Sigmoid colon (tissue), 7 donors: ENCODE measurements around the gene PRDM11. TPM values are rescaled to one million over a fixed set of nuclear protein-coding genes. Genes with fewer than 3 reads are reported as not detected.

Source experiments
- DNase-seq: peaks from one replicate; pipeline ENCODE4 v3.0.0-alpha.2; 2019
- H3K27ac ChIP-seq, 4 donors: fragments of 200-600 bp; sonication (generic); one replicate each; pipeline ENCODE4 v1.5.1; 2016 to 2019; ENCODE audit warnings: mild to moderate bottlenecking in 1 of 4
- H3K27me3 ChIP-seq, 3 donors: fragments of 200-600 bp; sonication (generic); one replicate each; pipeline ENCODE4 v1.5.1; 2019; ENCODE audit warnings: mild to moderate bottlenecking in 1 of 3
- H3K36me3 ChIP-seq, 4 donors: fragments of 200-600 bp; sonication (generic); one replicate each; pipeline ENCODE4 v1.5.1; 2016 to 2019
- H3K4me1 ChIP-seq, 4 donors: fragments of 200-600 bp; sonication (generic); one replicate each; pipeline ENCODE4 v1.5.1; 2017 to 2019
- H3K4me3 ChIP-seq, 4 donors: fragments of 200-600 bp; sonication (generic); one replicate each; pipeline ENCODE4 v1.5.1; 2017 to 2019; ENCODE audit warnings: mild to moderate bottlenecking in 2 of 4, moderate library complexity in 1 of 4
- H3K9me3 ChIP-seq, 4 donors: fragments of 200-600 bp in 3 of 4; sonication (generic) in 3 of 4; one replicate each; pipeline versions ENCODE4 v1.5.1 to v1.6.1; 2013 to 2019
- EP300 ChIP-seq, 4 donors: sonication (generic); formaldehyde crosslinking; IDR thresholded peaks; one replicate each; pipeline ENCODE4 v1.6.1; 2017; ENCODE audit warnings: antibody characterized with exemption in 4 of 4
- POLR2A ChIP-seq, 2 donors: fragments of 450-650 bp; IDR thresholded peaks; one replicate each; pipeline ENCODE4 v1.6.1; 2016; ENCODE audit warnings: antibody characterized with exemption in 2 of 2, mild to moderate bottlenecking in 2 of 2, moderate library complexity in 2 of 2
- POLR2AphosphoS5 ChIP-seq, 4 donors: sonication (generic); formaldehyde crosslinking; IDR thresholded peaks; one replicate each; pipeline ENCODE4 v1.6.1; 2017; ENCODE audit warnings: antibody characterized with exemption in 4 of 4
- WGBS, 2 donors: extraction: QIAGEN DNeasy Blood & Tissue Kit; methylation state at CpG; one replicate each; pipeline ENCODE4 v1.1.7; 2013; 5-methylcytosine and 5-hydroxymethylcytosine counted together
- intact Hi-C: fragments of 100-400 bp; cut with DNase I; formaldehyde crosslinking; loops from one replicate; pipeline ENCODE4 v1.15.1; 2023
- polyA plus RNA-seq, 3 donors: library from polyadenylated mRNA; stranded (reverse); fragments of 200-250 nt; gene quantifications; one replicate each; pipeline ENCODE4 v1.2.3, GENCODE V29; 2013
- total RNA-seq, 4 donors: library from RNA; depleted of rRNA; stranded (reverse); fragments of >200 nt; gene quantifications; one replicate each; pipeline ENCODE4 v1.1.0, GENCODE V29; 2016
- TF ChIP-seq, protein P1 (sequence below), 4 experiments: fragments of 450-650 bp in 3 of 4; fragments of 200-600 bp in 1 of 4; IDR thresholded peaks; one replicate each; pipeline ENCODE4 v1.5.1; 2016 to 2019; ENCODE audit warnings: antibody characterized with exemption in 4 of 4, mild to moderate bottlenecking in 3 of 4, moderate library complexity in 2 of 4
- donor health status: healthy with polysubstance abuse.
- donor health status: Bipolar disorder and iron deficiency.
- donor health status: healthy.

The PRDM11 gene
- total and polyA plus RNA-seq, 7 donors: 0.92 to 23.2 (median 12.7) TPM

DNA sequence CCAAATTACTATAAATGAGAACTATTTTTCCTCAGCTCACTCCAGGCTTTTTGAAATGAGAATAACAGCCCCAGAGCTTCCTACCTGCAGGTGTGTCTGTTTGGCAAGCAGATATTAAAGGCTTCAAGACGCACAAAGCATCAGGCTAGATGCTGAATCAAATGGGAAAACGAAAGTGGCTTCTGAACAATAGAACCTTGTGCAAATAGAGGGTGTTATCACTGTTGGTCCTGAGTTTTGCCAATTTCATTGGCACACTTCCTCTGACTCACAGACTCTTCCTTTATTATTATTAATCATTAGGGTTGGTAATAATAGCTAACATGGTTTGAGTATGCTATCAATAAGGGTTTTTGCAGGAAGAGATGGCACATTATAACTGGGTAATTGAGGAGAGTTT is 126.3 kb downstream of the PRDM11 start:
- no peaks in the 10 kb centered on the region for H3K9me3 ChIP-seq
- intact Hi-C loops: no loop called here
- H3K4me1 ChIP-seq: no peaks in the 10 kb centered on the region
- TF ChIP-seq POLR2AphosphoS5 (IDR thresholded peaks at IDR 0.05) (no peak), POLR2A (IDR thresholded peaks at IDR 0.05) (no peak)
- H3K27me3 ChIP-seq: peaks cover 0 to under 1% (median 0%) of the 10 kb centered on the region in 3 donors
- no peaks in the 10 kb centered on the region for H3K36me3 ChIP-seq
- no peak for DNase-seq
- H3K4me3 ChIP-seq: no peak overlapping the region
- H3K27ac ChIP-seq: no peak overlapping the region
- WGBS, 2 donors: 20 to 63% methylated on average over 2 of the region's 2 CpGs

DNA sequence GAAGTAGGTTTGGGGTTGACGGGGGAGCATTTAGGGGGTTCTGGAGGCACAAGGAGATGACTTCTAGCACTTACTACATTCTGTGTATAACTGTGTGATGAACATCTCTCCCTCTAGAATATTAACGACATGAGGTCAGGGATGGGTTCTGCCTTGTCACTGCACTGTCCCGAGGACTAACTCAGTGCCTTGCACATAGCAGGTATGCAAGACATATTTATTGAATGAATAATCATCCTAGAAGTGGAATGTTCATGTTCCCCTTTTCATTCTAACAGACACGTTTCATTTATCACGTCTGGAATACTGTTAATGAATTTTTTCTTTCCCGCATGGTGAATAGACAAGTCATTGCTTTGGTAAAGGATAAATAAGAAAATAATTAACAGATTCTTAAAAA is 127.1 kb downstream of the PRDM11 start:
- Histone ChIP-seq H3K4me3 (no peak overlapping the region), H3K27ac (no peak overlapping the region), H3K9me3 (no peaks in the 10 kb centered on the region), H3K27me3 (no peaks in the 10 kb centered on the region), H3K4me1 (no peaks in the 10 kb centered on the region), H3K36me3 (no peaks in the 10 kb centered on the region)
- intact Hi-C loops: no loop called here
- no peak for DNase-seq
- no peak for TF ChIP-seq POLR2AphosphoS5 (IDR thresholded peaks at IDR 0.05)
- TF ChIP-seq, protein P1, sequence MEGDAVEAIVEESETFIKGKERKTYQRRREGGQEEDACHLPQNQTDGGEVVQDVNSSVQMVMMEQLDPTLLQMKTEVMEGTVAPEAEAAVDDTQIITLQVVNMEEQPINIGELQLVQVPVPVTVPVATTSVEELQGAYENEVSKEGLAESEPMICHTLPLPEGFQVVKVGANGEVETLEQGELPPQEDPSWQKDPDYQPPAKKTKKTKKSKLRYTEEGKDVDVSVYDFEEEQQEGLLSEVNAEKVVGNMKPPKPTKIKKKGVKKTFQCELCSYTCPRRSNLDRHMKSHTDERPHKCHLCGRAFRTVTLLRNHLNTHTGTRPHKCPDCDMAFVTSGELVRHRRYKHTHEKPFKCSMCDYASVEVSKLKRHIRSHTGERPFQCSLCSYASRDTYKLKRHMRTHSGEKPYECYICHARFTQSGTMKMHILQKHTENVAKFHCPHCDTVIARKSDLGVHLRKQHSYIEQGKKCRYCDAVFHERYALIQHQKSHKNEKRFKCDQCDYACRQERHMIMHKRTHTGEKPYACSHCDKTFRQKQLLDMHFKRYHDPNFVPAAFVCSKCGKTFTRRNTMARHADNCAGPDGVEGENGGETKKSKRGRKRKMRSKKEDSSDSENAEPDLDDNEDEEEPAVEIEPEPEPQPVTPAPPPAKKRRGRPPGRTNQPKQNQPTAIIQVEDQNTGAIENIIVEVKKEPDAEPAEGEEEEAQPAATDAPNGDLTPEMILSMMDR (IDR thresholded peaks at IDR 0.05): no peak
- no peak for TF ChIP-seq POLR2A (IDR thresholded peaks at IDR 0.05)
- TF ChIP-seq EP300 (IDR thresholded peaks at IDR 0.05): no peak
- WGBS, 2 donors: 88 to 89% methylated on average over 6 of the region's 6 CpGs

GRCh38 chr11:45274206-45274605 is 127.8 kb downstream of the PRDM11 start:
- TF ChIP-seq POLR2A (IDR thresholded peaks at IDR 0.05): no peak
- no peak for TF ChIP-seq POLR2AphosphoS5 (IDR thresholded peaks at IDR 0.05)
- no peak for TF ChIP-seq EP300 (IDR thresholded peaks at IDR 0.05)
- TF ChIP-seq, protein P1 (IDR thresholded peaks at IDR 0.05): no peak
- no peaks in the 10 kb centered on the region for H3K9me3 ChIP-seq
- H3K4me3 ChIP-seq: no peak overlapping the region
- H3K27me3 ChIP-seq: no peaks in the 10 kb centered on the region
- no peak overlapping the region for H3K27ac ChIP-seq
- H3K36me3 ChIP-seq: no peaks in the 10 kb centered on the region
- WGBS, 2 donors: 81 to 89% methylated on average over 4 of the region's 4 CpGs
- intact Hi-C loops: no loop called here
- no peak for DNase-seq
- H3K4me1 ChIP-seq: no peaks in the 10 kb centered on the region

GRCh38 chr11:45275828-45276227 is 129.4 kb downstream of the PRDM11 start:
- Histone ChIP-seq H3K4me3 (no peak overlapping the region), H3K27me3 (no peaks in the 10 kb centered on the region), H3K27ac (no peak overlapping the region), H3K9me3 (no peaks in the 10 kb centered on the region), H3K4me1 (no peaks in the 10 kb centered on the region), H3K36me3 (no peaks in the 10 kb centered on the region)
- no peak for DNase-seq
- WGBS, 2 donors: 10 to 55% methylated on average over 4 of the region's 4 CpGs
- TF ChIP-seq POLR2A (IDR thresholded peaks at IDR 0.05): no peak
- no peak for TF ChIP-seq EP300 (IDR thresholded peaks at IDR 0.05)
- TF ChIP-seq, protein P1 (IDR thresholded peaks at IDR 0.05): no peak
- TF ChIP-seq POLR2AphosphoS5 (IDR thresholded peaks at IDR 0.05): no peak
- intact Hi-C loops: no loop called here

GRCh38 chr11:45278714-45279113 is 132.3 kb downstream of the PRDM11 start:
- intact Hi-C loops: no loop called here
- Histone ChIP-seq H3K9me3 (no peaks in the 10 kb centered on the region), H3K4me1 (no peaks in the 10 kb centered on the region), H3K36me3 (no peaks in the 10 kb centered on the region), H3K27ac (no peak overlapping the region), H3K4me3 (no peak overlapping the region), H3K27me3 (peaks cover 0 to 8% (median 0%) of the 10 kb centered on the region in 3 donors)
- WGBS, 2 donors: 86 to 91% methylated on average over 4 of the region's 4 CpGs
- no peak for DNase-seq
- TF ChIP-seq EP300 (IDR thresholded peaks at IDR 0.05) (no peak), POLR2A (IDR thresholded peaks at IDR 0.05) (no peak), POLR2AphosphoS5 (IDR thresholded peaks at IDR 0.05) (no peak)
- TF ChIP-seq, protein P1 (IDR thresholded peaks at IDR 0.05): no peak
